GM21381 (cell line): ENCODE results near the gene BCL11A.

Experiments
- ATAC-seq: cut with Tn5 transposase; IDR thresholded peaks from one replicate; pipeline ENCODE4 v1.9.1; 2021; ENCODE audit warnings: mild to moderate bottlenecking, moderate library complexity; ENCODE audit not compliant: unreplicated experiment

BCL11A gene

DNA sequence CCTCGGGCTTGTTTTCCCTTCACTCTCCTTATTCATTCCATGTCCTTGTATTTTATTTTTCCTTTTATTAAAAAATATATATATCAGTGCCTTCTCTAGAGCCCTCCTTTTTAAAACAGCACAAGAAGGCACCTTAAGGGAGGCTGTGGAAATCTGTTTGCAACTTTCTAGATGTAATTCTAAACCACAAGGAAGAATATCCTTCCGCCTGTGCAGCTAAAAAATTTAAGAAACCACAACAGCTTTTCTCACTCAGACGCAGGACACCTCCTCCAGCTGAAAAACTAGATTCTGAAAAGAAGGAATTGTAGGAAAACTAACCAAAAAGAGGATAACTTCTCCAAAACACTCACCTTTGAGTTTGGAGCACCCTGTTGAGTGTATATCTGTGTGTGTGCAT, 142.2 kb downstream of the BCL11A start:
- ATAC-seq: no peak

DNA sequence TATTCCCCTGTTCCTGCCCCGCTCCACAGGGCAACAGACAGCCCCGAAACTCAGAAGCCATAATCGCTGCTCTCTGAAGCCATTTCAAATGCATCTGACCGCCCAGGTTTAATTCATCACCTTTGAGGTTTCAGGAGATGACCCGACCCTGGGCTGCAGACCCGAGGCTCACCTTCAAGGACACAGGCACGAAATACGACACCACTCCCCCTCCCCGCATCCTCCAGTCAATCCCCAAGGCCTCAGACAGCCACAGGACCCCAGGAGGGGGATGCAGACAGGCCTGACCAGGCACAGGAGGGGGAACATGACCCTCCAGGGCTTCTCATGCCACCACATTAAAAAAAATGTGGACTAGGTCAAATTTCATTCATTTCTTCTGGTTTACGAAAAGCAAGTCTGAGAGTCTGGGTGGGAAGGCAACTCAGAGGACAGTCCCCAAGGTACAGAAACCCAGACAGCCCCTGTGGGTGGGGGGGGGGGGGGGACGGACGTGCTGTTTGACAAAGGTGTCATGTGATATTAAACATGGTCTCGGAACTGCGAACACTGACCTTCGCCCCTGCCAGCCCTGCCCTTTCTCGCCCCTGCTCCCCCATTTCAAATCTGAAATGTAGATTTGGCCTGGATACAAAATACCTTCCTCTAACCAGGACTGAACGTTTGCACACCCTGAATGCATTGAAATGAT, 142.9 kb downstream of the BCL11A start:
- no peak for ATAC-seq

DNA sequence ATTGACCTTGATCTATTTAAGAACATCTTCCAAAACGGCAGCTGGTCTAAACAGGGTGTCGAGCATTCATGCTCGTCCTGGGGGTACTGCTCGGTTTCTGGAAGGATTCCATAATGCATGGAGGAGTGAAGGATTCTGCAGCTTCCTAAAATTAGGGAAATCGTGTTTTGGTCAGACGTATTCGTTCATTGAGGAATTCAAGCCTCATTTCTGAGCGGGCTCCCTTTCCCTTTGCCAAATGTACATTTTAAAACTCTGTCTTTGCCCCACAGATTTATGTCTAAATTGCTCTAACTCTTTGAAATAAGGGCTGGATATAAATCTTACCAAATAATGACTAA, 144.0 kb downstream of the BCL11A start:
- no peak for ATAC-seq

DNA sequence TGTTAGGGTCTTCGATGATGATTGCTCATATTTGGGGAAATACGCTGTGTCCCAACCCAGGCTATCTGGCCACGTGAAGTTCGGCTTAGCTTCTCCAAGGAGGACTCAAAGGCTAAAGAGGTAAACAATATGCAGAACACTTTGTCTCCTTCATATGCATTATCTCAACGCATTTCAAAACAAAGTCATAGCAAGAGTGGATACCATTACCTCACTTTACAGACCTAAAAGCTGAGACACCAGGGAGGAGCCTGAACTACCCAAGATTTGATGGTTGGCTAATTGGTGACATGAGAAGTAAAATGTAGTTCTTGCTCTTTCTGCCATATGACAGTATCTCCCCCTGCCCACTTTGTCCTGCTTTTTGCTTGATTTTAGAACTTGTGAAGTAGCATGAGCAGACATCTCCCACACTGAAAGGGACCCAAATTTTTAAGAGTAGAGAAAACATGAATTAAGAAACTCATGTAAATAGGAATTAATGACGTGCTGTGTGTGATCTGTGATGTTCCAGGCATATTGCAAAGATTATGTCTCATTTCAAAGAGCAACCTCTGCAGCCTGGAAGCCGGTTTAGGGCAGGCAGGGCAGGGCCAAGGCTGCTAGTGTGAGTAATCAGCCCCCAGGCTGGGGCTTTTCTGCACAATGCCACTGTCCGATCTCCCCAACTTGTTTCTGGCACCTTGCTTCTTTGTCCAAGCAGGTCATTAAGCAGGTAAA, 144.5 kb downstream of the BCL11A start:
- ATAC-seq: no peak

DNA sequence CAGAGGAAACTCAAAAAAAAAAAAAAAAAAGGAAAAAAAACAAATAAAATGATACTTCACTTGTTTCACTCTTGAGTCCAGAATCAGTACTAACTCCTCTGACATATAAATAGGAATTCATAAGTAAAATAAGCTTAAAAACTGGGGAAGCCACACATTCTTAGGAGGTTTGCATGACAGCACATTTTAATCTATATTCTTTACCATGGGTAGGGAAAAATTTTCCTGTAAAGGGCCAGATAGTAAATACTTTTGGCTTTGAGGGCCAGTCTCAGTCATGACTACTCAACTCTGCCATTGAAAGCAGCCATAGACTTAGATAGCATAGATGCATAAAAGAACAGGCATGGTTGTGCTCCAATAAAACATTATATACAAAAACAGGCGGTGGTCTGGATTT, 145.2 kb downstream of the BCL11A start:
- no peak for ATAC-seq

DNA sequence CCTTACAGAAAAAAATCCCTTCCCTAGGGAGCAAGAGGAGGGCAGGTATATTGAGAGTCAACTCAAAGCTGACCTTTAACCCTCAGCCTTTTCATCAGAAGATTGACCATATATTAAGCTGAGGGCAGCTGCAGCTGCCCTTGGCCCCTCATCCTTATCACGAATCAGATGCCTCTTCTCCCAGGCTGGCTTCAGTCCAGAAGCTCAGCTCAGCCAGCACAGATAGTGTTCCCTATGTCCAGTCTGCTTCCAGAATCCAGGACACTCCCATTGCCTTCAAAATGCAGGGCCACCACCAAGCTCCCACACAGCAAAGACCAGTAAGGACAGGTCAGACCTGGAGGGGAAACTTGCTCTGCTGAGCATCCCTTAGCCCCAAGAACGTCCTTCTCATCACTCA, 146.1 kb downstream of the BCL11A start:
- no peak for ATAC-seq

DNA sequence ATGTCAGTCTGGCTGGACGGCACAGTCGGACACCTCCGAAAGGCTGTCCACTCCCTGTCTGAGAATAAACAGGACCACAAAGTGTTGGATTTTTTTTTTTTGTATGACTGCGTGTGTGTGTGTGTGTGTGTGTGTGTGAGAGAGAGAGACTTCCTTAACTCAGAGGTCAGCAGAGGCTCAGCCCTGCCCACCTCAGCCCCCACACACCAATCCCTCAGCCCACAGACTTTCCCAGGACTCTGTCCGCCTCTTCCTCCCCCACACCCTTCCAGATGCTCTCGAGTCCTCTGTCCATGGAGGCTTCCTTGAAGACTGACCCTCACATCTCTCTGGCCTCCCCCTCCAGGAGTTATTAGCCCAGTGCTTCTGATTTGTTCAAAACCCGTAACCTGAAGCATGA, 147.3 kb downstream of the BCL11A start:
- no peak for ATAC-seq

DNA sequence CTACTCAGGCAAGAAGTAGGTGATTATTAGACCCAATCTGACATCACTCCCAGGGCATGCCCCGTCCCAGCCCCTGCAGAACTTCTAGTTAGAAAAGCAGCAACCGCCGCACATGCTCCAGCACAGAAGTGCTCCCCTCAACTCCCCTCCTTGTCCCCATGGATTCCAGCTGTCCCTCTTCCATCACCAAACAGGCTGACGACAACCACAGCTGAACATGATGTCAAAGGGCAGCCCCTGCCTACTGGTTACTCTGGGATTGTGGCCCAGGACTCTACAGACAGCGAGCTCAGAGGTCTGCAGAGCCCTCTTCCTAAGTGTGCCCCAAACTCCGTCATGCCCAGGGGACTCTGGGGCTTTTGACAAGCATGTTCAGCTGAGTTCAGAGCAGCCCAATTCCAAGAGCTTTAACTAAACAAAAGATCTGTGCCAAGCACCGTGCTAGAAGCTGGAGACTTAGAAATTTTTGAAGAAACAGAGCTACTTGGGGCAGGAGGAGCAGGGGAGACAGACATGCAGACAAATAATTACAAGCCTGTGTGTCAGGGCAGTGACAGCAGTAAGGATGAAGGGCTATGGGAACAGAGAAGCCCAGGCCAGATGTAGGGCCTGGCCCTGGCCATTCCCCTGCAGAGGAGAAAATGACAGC, 148.1 kb downstream of the BCL11A start:
- no peak for ATAC-seq
